T-helper 2 cell treated with Interferon-gamma antibody and Interleukin-4, amounts not matched to agents 5 μg/mL and 100 μg/mL, for 36 hours (primary cell): ENCODE data around the gene OR10V1.
A peak's percentile ranks its signal among the peaks of the same experiment; 100 is the strongest.
"Not testable (repeated sequence)": the region's sequence is repeated elsewhere in the genome, so short reads cannot be mapped to it uniquely, and the experiment has no call there.

Source experiments
- DNase-seq: peaks from one replicate; pipeline ENCODE4 v3.0.0; 2021; ENCODE audit warnings: low spot score
- H3K27ac Mint-ChIP-seq: one replicate; pipeline ENCODE4 v1.8.0; 2021; ENCODE audit warnings: mild to moderate bottlenecking, mixed read lengths
- H3K27me3 Mint-ChIP-seq: one replicate; pipeline ENCODE4 v1.8.0; 2021; ENCODE audit warnings: low read depth, mixed read lengths
- H3K36me3 Mint-ChIP-seq: one replicate; pipeline ENCODE4 v1.8.0; 2021; ENCODE audit warnings: low read depth, mixed read lengths
- H3K4me1 Mint-ChIP-seq: one replicate; pipeline ENCODE4 v1.8.0; 2021; ENCODE audit warnings: low read depth, mixed read lengths
- H3K4me3 Mint-ChIP-seq: one replicate; pipeline ENCODE4 v1.8.0; 2022; ENCODE audit warnings: mild to moderate bottlenecking, moderate library complexity, mixed read lengths
- H3K9me3 Mint-ChIP-seq: one replicate; pipeline ENCODE4 v1.8.0; 2021; ENCODE audit warnings: mixed read lengths

OR10V1 gene

DNA sequence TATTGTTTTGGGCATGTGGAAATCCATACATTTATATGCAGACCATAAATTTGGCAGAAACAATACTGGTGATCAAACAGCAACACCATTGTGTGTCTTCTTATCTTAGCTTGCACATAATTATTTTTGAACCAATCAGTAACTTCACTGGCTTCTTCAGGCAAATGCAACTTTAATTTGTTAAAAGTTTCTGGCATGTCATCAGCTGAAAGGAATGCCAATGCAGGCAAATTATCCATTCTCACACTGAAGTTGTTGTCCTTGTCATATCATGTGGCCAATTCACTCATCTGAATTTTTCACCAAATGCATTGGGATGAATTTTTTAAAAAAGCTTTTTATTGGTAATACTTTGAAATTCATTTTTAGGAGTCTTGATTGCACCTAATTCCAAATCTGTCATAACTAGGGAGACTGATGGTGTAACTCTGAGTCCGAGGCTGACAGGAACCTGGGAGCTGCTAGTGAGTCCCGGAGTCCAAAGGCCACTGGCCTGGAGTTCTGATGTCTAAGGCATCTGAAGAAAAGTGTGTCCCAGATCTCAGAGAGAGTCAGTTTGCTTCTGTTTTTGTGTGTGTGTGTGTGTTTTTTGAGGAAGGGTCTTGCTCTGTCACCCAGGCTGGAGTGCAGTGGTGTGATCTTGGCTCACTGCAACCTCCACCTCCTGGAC lies 17.4 kb upstream of the OR10V1 start:
- no peak for DNase-seq
- H3K36me3 Mint-ChIP-seq: no peaks in the 10 kb centered on the region
- H3K9me3 Mint-ChIP-seq: no peaks in the 10 kb centered on the region
- peaks cover 7% of the 10 kb centered on the region for H3K4me1 Mint-ChIP-seq
- H3K27ac Mint-ChIP-seq: no peak overlapping the region
- no peak overlapping the region for H3K4me3 Mint-ChIP-seq
- H3K27me3 Mint-ChIP-seq: peaks cover 2% of the 10 kb centered on the region

DNA sequence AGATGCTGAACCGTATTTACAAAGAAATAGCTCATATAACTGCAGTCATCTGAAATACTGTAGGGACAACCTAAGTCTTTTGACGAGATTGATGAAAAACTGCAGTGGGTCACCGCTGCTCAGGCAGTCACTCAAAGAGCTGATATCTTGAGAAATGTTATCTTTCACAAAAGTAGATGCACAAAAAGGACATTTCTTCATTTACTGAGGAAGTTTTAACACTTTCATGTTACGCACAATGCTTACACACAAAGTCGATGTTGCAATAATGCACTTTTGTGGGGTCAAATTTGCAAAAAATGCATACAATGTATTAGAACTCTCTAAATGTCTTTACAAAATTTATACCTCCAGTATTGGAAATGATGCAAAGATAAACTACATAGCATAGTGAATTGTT lies 16.2 kb upstream of the OR10V1 start:
- no peaks in the 10 kb centered on the region for H3K36me3 Mint-ChIP-seq
- no peak overlapping the region for H3K4me3 Mint-ChIP-seq
- H3K27me3 Mint-ChIP-seq: peaks cover 2% of the 10 kb centered on the region
- H3K27ac Mint-ChIP-seq: no peak overlapping the region
- DNase-seq: no peak
- peaks cover 7% of the 10 kb centered on the region for H3K4me1 Mint-ChIP-seq
- no peaks in the 10 kb centered on the region for H3K9me3 Mint-ChIP-seq

DNA sequence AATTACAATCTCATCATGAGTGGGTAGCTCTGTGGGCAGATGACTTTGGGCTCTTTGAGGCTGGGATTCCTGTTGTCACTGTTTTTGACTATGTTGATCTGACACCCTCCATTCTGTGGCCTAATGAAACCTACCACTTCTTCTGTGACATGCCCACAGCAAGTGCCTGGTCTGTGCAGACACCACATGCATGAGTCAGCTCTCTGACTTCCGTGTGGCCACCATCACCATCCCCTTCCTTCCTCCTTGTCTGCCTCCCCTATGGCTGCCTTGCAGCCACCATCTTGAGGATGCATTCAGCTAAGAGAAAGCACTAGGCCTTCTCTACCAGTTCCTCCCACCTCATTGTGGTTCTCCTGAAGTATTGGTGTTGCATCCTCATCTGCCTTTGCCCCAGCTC lies 15.3 kb upstream of the OR10V1 start:
- Mint-ChIP-seq H3K27me3 (peaks cover 2% of the 10 kb centered on the region), H3K4me1 (peaks cover 7% of the 10 kb centered on the region), H3K9me3 (no peaks in the 10 kb centered on the region), H3K36me3 (no peaks in the 10 kb centered on the region), H3K27ac (peak overlapping the region; percentile 0), H3K4me3 (no peak overlapping the region)
- DNase-seq: no peak

DNA sequence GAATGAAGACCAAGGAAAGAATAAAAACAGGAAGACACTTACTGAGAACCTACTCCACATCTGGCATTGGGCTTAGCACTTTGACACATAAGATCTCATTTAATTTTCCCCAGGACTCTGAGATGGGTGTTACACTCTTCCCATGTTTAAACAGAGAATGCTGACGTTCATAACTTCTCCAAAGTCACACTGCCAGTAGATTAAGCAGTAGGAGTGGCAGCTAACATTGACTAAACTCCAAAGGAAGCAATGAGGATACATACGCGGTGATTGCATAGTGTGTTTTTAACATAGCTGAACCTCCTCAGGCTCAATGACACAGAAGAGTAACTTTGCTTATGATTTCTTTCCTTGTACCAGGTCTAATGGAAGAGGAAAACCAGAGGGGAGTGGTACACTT lies 14.5 kb upstream of the OR10V1 start:
- DNase-seq: no peak
- Mint-ChIP-seq H3K36me3 (no peaks in the 10 kb centered on the region), H3K27me3 (peaks cover 2% of the 10 kb centered on the region), H3K4me1 (peaks cover 7% of the 10 kb centered on the region), H3K27ac (no peak overlapping the region), H3K4me3 (no peak overlapping the region), H3K9me3 (no peaks in the 10 kb centered on the region)

DNA sequence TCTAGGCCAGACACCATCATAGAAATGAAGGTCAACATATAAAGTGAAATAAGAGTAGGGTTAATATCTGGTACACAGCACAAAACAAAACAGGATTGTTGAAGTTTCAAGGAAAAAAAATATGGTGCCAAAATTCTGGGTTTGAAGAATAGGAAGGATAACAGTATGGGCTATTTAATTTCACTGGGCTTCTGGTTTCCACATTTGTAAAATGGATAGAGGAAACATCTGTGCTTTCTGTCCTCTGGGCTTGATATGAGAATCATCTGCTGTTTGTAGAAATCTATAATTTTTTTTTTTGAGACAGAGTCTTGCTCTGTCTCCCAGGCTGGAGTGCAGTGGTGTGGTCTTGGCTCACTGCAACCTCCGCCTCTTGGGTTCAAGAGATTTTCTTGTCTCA lies 13.8 kb upstream of the OR10V1 start:
- H3K9me3 Mint-ChIP-seq: no peaks in the 10 kb centered on the region
- no peak overlapping the region for H3K27ac Mint-ChIP-seq
- peaks cover 7% of the 10 kb centered on the region for H3K4me1 Mint-ChIP-seq
- no peak for DNase-seq
- no peak overlapping the region for H3K4me3 Mint-ChIP-seq
- H3K27me3 Mint-ChIP-seq: peaks cover 2% of the 10 kb centered on the region
- no peaks in the 10 kb centered on the region for H3K36me3 Mint-ChIP-seq

DNA sequence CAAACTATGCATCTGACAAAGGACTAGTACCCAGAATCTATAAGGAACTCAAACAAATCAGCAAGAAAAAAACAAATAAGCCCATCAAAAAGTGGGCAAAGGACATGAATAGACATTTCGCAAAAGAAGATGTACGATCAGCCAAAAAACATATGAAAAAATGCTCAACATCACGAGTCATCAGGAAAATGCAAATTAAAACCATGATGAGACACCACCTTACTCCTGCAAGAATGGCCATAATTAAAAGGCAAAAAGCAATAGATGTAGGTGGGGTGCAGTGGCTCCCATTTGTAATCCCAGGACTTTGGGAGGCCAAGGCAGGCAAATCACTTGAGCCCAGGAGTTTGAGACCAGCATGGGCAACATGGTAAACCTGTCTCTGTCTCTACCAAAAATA lies 10.4 kb upstream of the OR10V1 start:
- DNase-seq: no peak
- Mint-ChIP-seq H3K27ac (no peak overlapping the region), H3K27me3 (peaks cover 9% of the 10 kb centered on the region), H3K4me1 (peaks cover 4% of the 10 kb centered on the region), H3K9me3 (no peaks in the 10 kb centered on the region), H3K4me3 (no peak overlapping the region), H3K36me3 (no peaks in the 10 kb centered on the region)

DNA sequence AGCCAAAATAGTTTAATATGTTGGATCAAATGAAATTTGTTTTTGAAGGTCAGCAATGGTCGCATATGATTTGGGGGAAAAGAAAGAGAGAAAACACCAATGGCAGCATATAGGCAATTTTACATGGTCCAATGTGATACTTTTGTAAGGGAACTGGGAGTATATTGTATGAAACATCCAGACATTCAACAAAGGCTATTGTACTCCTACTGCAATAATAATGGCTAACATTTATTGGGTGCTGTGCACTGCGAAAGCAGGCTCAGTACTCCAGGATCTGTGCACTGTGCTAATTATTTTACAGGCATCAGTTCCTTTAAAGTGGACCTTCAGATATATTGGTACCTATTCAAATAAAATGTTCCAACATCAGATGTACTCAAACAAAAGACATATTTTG lies 5.9 kb upstream of the OR10V1 start:
- Mint-ChIP-seq H3K27ac (no peak overlapping the region), H3K27me3 (peaks cover 22% of the 10 kb centered on the region)

DNA sequence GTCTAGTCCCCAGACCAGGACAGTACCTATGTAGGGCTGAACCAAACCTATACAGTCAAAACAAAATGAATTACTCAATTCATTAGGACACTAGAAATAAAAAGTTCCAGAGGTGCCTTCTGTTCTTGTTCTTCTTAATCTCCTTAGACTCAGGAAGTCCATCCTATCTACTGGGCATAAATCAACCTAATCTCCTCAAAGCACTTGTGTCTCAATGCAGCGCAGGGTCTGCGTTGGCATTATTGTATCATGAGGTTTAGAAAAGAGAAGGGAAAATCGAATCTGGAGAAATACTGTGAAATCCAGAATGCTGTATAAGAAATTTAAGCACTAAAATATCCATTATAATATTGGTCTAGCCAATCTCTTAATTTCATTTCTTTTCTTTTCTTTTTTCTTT lies 2.4 kb upstream of the OR10V1 start:
- Mint-ChIP-seq H3K27ac (no peak overlapping the region), H3K36me3 (no peaks in the 10 kb centered on the region), H3K4me3 (no peak overlapping the region), H3K4me1 (no peaks in the 10 kb centered on the region), H3K27me3 (peaks cover 19% of the 10 kb centered on the region), H3K9me3 (no peaks in the 10 kb centered on the region)
- DNase-seq: no peak

More for the DNA sequence above, 5.9 kb upstream of the OR10V1 start:
- no peaks in the 10 kb centered on the region for H3K9me3 Mint-ChIP-seq
- H3K36me3 Mint-ChIP-seq: no peaks in the 10 kb centered on the region
- no peak for DNase-seq
- H3K4me3 Mint-ChIP-seq: no peak overlapping the region
- H3K4me1 Mint-ChIP-seq: no peaks in the 10 kb centered on the region

DNA sequence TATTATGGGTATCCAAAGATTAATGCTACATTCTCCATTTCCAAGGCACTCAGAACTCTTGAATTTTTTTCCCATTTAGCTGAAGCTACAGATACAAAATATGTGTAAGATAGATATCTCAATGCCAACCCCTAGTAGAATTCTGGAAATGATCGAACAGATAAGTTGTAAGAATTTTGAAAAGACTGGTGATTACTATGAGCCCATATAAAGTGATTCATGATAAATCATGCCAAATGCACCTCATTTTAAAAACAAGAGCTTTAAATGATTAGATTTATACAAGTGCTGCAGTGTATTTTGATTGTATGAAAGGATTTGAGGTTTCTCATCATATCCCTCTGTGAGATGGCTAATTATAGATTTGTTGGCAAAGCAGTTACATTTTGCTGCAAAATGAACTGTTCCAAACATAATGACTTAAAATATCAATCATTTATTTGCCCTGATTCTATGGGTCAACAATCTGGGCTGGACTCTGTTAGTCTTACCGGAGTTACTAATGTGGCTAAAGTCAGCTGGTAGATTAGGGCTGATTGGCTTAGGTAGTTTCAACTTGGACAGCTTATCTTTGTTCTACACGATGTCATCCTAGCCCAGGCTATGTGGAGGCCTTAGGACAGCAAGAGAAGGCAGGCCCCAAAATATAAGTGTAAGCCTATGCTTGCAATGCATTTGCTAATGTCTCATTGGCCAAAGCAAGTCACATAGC lies 3.4 kb downstream of the OR10V1 start:
- Mint-ChIP-seq H3K4me1 (no peaks in the 10 kb centered on the region), H3K27me3 (peaks cover 6% of the 10 kb centered on the region), H3K9me3 (no peaks in the 10 kb centered on the region), H3K36me3 (no peaks in the 10 kb centered on the region), H3K27ac (no peak overlapping the region), H3K4me3 (no peak overlapping the region)
- DNase-seq: no peak

DNA sequence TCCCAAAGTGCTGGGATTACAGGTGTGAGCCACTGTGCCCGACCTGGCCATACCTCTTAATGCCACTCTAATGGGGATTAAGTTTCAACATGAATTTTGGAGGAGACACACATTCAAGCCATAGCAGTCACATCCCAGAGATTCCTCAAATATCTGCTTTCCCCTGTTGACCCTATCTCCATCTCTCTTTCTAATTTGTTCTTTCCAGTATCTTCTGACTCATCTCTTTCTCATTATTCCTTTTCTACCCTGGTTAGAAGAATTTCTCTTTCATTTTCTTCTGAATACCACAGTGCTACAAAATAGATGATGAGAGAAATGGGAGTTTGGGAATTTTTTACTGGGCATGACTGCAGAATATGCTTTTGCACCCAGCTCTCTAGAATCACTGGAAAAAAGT lies 5.1 kb downstream of the OR10V1 start:
- no peaks in the 10 kb centered on the region for H3K4me1 Mint-ChIP-seq
- DNase-seq: no peak
- no peak overlapping the region for H3K27ac Mint-ChIP-seq

DNA sequence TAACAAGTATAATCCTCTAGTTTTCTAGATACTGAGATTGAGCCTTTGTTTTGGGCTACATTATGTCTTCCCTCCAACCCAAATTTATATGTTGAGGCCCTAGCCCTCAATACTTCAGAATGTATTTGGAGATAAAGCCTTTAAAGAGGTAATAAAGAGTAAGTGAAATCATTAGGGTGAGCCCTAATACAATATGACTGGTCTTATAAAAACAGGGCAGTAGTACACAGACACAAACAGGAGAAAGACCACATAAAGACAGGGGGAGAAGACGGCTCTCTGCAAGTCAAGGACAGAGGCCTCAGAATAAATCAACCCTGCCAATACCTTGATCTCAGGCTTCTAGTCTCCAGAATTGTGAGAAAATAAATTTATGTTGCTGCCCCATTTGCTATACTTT lies 6.3 kb downstream of the OR10V1 start:
- Mint-ChIP-seq H3K4me1 (no peaks in the 10 kb centered on the region), H3K36me3 (no peaks in the 10 kb centered on the region), H3K27me3 (no peaks in the 10 kb centered on the region), H3K4me3 (no peak overlapping the region), H3K27ac (no peak overlapping the region), H3K9me3 (no peaks in the 10 kb centered on the region)
- no peak for DNase-seq

More for the DNA sequence above, 5.1 kb downstream of the OR10V1 start:
- Mint-ChIP-seq H3K27me3 (no peaks in the 10 kb centered on the region), H3K36me3 (no peaks in the 10 kb centered on the region), H3K9me3 (no peaks in the 10 kb centered on the region), H3K4me3 (no peak overlapping the region)

DNA sequence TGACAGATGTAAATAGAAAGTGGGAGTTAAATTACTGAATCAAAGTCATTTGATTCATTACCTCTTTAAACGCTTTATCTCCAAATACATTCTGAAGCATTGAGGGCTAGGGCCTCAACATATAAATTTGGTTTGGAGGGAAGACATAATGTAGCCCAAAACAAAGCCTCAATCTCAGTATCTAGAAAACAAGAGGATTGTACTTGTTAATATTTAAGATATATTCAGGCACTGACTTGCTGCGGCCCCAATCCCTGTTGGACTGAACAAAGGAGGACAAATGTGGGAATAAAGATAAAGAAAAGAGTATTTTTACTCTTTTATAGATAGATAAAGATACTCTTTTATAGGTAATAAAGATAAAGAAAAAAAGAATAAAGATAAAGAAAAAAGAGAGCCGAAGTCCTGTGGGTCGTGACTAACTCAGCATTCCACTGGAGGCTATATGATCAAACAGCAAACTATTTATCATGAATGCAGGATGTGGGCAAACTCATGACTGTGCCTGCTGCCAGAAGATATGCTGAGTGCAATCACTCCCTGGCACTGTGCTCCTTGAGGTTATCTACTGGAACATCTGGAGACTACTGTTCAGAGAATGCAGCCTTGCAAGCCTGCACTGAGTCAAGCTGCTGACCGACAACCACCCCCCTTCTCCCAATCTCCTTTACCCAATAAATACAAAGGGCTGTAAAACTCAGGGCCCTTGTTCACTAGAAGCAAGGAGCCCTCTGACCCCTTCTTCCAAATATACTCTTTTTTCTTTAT lies 6.9 kb downstream of the OR10V1 start:
- DNase-seq: no peak
- no peak overlapping the region for H3K27ac Mint-ChIP-seq
- no peaks in the 10 kb centered on the region for H3K9me3 Mint-ChIP-seq
- no peaks in the 10 kb centered on the region for H3K36me3 Mint-ChIP-seq
- H3K4me3 Mint-ChIP-seq: no peak overlapping the region
- H3K27me3 Mint-ChIP-seq: no peaks in the 10 kb centered on the region
- no peaks in the 10 kb centered on the region for H3K4me1 Mint-ChIP-seq

DNA sequence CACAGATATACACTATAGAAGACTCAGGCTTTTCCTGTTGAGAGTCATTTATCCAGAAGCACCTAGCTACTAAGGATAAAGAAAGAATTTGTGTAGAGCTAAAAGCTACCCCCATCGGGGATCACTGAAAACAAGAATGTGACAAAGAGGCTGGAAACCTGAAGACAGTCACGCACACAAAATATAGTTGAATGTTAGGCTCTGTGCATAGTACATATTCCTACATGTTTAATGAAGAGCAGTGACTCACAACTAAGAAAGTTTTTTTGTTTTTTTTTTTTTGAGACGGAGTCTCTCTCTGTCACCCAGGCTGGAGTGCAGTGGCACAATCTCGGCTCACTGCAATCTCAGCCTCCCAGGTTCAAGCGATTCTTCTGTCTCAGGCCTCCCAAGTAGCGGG lies 8.4 kb downstream of the OR10V1 start:
- Mint-ChIP-seq H3K4me1 (no peaks in the 10 kb centered on the region), H3K36me3 (no peaks in the 10 kb centered on the region), H3K4me3 (no peak overlapping the region), H3K27me3 (no peaks in the 10 kb centered on the region), H3K27ac (no peak overlapping the region), H3K9me3 (peaks cover 3% of the 10 kb centered on the region)
- no peak for DNase-seq

DNA sequence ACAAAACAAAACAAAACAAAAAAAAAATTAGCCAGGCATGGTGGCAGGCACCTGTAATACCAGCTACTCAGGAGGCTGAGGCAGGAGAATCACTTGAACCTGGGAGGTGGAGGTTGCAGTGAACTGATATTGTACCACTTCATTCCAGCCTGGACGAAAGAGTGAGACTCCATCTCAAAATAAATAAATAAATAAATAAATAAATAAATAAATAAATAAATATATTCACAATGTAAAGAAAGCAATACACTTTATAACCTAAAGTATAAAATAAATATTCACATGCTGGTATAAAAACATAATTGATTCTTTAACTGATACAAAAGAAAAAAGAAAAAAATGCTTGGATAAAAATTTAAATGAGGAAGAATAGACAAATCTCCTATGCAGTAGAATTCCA lies 10.1 kb downstream of the OR10V1 start:
- H3K27me3 Mint-ChIP-seq, H3K9me3 Mint-ChIP-seq, H3K36me3 Mint-ChIP-seq, H3K27ac Mint-ChIP-seq, H3K4me1 Mint-ChIP-seq, DNase-seq, H3K4me3 Mint-ChIP-seq: not testable (repeated sequence)
